HG03342 (cell line): ENCODE measurements around the gene GRAP2.

Experiments used
- ATAC-seq: cut with Tn5 transposase; IDR thresholded peaks from one replicate; pipeline ENCODE4 v1.9.1; 2021; ENCODE audit warnings: mild to moderate bottlenecking, moderate library complexity; ENCODE audit not compliant: unreplicated experiment

The GRAP2 gene

DNA sequence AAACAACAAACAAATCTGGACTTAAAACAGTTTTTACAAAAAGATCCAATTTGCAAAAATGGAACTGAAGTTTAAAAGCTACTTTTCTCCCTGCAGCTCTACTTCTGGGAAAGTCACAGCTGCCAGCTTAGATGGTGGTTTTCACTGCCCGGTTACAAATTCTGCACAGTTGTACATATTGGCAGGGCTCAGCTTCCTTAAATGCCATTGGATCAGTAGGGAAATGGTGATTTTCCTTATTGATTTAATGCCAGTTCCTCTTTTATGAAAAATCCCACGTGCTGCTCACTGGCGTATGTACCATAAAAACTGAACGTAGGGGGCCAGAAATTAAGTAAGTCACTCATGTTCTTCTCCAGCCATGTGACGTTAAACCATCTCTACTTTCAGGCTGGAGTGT, 22.8 kb downstream of the GRAP2 start:
- ATAC-seq: no peak

DNA sequence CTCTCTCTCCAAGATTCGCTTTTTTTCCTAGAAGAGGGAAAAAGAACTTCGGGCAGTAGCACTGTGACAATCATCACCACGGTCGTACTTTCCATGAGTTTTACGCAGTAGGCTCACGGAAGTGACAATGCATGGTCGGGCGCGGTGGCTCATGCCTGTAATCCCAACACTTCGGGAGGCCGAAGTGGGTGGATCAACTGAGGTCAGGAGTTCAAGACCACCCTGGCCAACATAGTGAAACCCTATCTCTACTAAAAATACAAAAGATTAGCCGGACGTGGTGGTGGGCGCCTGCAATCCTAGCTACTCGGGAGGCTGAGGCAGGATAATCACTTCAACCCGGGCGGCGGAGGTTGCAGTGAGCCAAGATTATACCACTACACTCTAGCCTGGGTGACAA, 23.4 kb downstream of the GRAP2 start:
- ATAC-seq: no peak

DNA sequence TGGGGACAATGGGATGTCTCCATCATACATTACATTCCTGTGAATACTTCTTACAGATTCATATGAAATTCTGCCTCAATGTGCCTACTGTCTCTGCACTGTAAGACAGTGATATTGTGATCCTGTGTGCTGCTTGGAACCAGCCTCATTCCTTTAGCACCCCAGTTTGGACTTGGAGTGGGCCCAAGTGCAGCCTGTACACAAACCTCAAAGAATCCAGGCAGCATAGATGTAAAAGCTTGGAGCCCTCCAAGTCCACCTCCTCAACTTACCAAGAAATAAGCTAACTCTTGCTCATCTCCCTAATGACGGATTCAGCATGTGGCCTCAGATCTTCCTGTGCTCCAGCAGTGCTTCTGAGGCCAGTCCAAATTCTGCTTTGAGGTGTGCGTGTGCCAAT, 24.4 kb downstream of the GRAP2 start:
- no peak for ATAC-seq

DNA sequence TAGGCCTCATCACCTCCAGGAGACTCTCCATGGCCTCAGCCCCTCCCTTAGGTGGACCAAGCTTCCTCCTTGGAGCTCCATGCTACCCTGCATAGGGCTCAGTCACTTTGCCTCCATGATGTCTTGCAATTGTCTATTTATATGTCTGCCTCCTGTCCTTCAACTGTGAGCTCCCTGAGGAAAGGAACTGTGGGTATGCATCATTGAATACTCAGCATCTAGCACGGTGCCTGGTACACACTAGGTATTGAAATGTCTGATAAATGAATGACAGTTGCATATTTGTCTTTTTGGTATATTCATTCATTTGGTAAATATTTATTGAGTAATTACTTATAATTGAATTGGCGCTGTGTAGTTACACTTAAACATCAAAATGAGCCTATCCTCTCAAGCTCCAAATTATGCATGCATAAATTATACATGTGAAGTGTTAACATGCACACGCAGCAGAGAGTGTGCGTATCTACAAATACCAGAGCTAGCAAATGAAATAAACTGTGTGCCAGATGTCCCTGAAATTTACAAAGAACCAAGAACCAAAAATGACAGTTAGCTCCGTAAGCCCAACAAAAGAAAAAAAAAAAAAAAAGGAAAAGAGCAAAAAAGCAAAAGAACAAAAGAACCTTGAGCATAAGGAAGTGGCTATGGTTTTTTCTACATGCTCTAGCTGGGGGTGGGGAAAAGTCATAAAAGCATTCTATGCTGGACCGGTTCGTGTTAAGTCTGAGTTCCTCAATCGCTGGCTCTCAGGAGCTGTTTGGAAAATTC, 25.2 kb downstream of the GRAP2 start:
- no peak for ATAC-seq

DNA sequence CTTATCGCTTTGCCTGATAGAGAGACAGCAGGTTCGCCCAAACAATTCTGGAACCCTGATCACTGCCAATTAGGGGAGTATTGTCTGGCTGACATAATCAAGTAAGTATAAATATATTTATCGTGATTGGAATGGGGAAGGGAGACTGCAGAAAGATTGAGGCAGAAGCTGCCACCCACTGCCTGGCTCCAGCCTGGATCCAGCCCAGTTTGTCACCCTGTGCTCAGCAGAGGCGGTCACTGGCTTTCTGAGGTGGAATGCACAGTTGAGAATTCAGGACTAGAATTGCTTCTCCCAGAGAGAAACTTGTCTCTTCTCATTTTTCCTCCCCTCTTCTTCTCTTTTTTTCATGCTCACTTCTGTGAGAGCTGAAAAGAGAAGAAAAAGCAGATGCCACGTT, 25.9 kb downstream of the GRAP2 start:
- no peak for ATAC-seq

DNA sequence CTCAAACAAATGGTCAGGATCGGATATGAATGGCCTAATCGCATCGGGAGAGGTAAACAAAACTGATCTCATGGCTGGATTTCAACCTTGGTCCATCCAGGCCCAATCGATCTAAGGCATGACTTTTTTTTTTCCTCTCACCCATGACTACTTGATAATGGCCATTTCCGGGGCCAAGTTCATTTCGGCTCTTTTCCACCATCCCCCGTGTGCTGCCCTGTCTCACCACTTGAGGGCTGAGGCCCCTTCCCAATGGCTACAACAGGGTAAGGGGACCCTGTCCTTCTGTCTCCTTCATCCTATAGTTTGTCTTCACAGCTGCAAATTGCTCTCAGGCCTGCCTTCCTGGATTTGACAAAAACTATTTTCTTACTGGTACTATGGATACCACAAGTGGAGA, 26.7 kb downstream of the GRAP2 start:
- no peak for ATAC-seq

DNA sequence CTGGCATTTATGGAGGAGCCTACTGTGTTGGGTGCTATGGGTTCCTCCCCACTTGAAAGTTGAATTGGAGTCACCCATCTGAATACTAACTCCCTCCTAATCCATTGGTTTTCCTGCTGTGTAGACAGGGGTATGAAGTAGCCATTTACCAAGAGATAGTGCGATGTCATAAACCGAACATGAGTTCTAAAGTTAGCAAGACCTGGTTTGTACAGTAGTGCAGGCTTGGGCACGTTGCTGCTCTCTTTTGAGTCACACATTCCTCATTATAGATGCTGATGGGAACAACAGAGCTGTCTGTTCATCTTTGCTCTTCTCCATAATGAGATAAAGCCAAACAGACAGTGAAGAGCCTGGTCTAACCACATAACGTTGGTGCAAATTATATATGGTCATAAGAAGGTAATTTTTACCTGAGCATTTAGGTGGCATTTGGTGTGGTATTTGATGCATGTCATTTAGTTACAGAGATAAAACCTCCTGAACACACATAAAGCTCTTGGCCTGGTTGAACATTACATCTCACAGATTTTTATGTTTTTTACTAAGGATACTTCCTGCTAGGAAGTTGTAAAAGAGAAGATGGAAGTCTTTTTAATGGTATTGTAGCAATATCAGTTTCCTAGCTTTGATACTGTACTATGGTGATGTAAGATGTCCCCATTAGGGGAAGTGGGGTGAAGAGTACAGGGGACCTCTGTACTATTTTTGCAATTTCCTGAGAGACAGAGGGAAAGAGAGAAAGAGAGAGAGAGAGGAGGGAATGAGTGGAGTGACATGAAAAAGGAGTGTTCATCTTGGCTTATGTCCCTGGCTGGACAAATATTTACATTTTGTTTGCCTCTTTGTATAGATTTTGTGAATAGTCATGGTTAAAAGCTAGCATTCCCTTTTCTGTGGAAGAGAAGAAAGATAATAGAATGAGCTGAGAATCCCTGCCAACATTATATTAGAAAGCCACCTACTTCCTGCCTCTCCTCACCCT, 27.9 kb downstream of the GRAP2 start:
- no peak for ATAC-seq

DNA sequence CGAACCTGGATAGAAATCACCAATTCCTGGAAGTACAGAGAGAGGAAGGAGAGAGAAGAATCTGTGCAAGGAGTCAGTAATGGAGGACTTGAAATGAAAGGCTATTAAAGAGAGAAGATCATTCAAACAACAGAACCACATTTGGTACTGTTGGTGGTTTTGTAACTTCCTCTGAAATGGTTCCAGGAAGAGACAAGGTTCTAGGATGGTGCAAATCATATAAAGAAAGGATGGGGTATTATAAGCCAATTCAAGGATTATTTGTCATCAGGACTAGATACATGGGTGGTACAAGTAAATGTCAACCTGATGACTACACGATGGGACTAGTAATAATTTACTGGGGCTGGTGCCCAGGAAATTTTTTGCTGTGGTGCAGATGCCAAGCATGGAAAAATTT, 30.4 kb downstream of the GRAP2 start:
- no peak for ATAC-seq

DNA sequence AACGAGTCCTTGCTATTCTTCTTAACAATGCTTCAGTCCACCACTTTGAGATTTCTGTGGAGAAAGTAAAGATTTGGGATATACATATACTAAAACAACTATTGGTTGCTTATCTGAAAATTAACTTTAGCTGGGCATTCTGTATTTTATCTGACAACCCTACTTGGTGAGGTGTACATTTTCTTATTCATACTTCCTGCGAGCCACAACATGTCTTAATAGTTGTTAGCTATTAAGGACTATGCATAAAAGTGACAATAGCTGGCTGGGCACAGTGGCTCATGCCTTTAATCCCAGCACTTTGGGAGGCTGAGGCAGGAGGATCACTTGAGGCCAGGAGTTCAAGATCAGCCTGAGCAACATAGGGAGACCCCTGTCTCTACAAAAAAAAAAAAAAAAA, 31.3 kb downstream of the GRAP2 start:
- ATAC-seq: no peak

DNA sequence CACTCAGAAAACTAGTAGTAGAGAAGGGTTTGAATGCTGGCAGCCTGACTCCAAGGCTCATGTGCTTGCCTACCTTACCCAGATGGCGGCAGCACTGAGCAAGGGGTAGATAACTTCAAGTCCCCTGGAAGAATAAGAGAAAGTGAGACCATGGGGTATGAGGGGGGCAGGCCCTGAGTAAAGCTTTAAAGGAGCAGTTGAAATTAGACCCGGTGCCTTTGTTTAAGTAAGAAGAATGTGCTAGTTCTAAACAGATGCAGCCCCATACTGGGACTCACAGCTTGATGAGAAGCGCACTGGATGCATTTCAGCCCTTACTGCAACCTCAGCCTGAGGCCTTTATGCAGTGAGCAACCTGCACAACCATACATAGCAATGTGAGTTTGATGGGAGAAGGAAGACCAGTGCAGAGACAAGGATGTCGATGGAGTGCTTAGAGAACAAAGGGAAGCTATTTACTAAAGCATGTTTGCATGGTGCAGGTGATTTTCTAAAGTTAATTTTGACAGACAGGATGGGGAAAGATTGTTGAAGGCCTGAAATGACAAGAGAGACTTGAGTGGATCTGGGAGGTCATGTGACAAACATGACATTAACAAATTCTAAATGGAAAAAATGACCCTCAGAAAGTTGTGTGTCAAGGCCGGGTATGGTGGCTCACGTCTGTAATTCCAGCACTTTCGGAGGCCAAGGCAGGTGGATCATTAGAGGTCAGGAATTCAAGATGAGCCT, 32.2 kb downstream of the GRAP2 start:
- no peak for ATAC-seq

DNA sequence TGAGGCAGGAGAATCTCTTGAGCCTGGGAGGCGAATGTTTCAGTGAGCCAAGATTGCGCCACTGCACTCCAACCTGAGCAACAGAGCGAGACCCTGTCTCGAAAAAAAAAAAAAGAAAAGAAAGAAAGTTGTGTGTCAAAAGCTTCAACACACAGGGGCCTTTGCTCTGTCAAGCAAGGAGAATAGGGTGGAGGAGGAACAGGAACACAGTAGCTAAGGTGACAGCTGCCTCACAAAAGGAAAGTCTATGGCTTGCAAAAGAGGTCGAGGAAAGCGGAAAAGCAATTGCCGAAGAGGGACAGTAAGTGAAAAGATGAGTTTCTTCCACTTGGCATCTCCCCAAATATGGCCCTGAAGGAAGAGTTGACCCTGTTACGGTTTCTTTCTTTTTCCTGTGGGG, 32.9 kb downstream of the GRAP2 start:
- no peak for ATAC-seq

DNA sequence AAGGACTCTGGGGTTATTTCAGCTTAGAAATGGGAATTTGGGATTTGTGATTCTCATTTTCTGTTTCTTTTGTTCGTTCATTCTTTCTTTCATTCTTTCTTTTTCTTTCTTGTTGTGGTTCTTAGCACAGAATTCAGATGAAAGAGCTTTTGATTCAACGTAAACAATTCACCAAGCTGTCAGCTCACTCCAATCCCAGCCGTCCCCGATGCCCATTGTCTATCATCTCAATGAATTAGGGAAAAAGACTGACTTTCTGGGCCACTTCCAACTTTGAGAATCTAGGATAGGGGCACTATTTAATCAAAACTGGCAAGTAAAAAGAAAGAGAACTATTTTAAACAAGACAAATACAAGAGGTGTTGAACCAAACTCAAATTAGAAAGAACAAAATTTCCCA, 34.2 kb downstream of the GRAP2 start:
- no peak for ATAC-seq

DNA sequence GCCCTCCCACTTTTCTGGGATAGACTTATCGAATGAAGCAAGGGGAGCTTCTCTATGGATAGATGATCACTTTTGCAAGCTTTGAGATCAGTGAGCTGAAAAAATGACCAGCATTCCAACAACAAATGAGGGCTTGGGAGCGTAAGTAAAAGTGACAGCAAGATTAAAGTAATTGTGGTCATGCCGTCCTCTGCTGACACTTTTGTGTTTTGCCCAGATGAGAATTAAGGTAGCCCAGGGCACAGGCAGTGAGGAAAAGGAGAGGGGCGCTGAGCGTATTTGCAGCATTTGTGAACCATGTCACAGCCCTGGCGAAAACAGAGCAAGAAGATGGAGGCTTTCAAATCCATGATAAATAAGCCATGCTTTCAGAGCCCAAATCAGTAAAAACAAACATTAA, 34.7 kb downstream of the GRAP2 start:
- ATAC-seq: no peak

DNA sequence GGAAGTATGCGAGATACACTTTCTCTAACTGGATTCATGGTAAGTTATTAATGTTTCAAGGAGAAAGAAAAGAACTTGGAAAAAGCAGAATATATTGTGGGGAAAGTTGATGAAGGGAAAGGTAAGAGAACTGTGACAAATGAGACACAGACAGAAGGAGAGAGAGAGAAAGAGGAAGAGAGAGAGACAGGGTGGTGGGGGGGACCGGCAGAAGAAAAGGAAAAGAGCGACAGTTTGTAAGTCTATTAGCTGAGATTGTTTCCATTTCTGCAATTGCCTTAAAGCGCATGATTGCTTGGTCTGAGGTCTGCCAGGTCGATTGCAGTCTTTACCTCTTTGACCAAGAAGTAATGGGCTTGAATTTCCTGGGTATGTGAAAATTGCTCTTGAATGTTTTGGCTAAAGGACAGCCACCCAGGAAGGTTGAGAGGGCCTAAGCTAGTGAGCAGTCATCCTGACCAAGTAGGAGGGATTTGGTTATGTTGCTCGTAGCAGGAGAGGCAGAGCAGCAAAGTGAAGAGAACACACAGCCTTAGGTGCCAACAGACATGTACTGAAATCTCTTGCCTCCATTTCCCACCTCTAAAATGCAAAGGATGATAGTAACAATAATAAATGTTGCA, 35.8 kb downstream of the GRAP2 start:
- no peak for ATAC-seq

DNA sequence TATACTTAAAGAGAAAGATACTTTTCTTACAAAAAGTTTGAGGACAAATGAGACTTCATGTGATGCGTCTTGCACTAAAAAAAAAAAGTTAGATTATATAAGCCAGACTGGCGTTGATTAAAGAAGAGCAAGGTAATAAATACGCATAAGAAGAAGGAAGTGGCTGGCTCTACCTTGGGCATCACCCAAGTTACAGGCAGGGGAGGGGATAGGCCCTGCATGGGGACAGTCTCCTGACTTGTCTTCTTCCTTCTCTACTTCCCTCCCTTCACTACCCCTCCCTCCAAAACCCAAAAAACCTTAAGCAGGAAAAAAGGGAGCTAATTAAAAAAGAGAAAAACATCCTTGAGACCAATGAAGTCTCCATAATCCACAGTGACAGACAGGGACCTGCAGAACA, 37.0 kb downstream of the GRAP2 start:
- ATAC-seq: no peak

DNA sequence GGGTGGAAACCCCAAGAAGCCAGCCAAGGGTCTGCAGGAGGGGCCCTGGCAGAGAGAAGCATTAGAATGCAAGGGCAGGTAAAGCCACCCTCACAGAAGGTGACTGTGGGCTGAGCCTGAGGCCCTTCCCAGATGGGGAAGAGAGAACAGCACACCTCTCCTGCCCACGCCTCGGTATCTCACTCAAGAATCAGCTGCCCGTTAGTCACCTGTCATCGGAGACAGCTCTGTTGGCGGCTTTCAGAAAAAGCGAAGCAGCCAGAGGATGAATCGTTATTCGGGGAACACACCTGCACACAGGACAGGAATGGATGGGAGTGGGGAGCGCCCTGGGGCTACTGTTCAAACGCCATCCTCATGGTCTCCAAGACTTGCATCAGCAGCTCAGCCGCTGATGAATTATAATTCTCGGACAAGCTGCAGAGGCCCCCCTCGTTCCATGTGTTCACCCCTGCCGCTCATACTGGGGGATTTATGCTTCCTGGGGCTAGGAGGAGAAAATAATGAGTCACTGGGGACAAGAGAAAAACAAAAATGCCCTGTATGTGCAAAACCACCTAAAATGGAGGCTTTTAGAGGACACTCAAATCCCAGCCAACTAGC, 37.7 kb downstream of the GRAP2 start:
- ATAC-seq: no peak

DNA sequence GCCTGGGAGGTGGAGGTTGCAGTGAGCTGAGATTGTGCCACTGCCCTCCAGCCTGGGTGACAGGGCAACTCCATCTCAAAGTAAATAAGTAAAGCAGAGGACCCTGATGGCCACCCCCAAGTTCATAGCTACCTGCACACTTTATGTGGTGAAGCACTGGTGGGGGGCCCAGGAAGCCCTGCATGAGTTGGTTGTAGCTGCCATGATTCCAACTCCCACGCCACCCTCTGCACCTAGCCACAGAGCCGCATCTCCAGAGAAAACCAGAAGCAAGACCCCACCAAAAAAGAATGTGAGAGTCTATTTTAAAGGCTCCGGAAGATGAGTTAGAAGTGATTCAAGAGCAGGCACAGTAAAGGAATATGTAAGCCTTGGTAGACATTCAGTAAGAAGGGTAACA, 38.9 kb downstream of the GRAP2 start:
- no peak for ATAC-seq

DNA sequence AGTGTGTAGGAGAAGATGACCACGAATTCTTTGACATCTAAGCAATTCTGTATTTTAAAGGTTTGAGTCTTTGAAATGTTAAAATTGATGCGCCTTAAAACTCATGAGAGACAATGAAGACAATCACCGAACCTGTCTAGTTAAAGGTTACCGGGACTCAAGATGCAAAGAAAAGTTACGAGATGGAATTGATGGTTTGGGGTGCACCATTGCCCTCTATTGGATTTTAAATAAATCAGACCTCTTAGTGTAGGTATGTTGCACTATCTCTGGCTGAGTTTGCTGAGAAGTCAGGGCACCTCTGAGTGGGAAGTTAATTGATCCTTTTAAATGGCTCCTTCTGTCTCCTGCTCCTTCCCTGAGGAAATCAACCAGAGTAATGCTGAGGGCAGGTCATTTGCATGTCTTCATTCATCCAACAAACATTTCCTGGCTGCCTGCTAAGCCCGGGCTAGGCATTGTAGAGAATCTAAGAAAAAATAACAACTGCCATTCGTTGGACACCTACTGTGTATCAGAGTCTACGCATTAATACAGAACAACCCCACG, 39.9 kb downstream of the GRAP2 start:
- no peak for ATAC-seq

DNA sequence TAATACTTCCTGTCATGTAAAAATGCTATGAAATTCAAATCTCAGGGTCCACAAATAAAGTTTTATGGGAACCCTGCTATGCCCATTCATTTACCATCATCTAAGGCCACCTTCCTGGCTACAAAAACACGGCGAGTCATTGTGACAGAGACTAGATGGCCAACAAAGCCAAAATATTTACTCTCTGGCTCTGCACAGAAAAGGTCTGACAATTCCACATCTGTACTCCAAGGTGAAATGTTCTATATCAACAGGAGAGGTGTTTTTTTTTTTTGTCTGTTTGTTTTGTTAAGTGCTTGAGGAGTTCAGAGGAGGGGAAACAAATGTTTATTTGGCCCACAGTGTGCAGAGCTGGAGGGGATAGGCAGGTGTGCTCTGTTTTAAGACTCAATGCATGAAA, 40.7 kb downstream of the GRAP2 start:
- ATAC-seq: no peak
